Brain microvascular endothelial cell (primary cell): ENCODE measurements around the gene CCNE1.

ENCODE experiments used
- DNase-seq: peaks from one replicate; pipeline ENCODE4 v3.0.0-alpha.2; 2020
- H3K27ac ChIP-seq: fragments of 250-450 bp; sonication (Bioruptor Pico); 2 replicates; pipeline ENCODE4 v1.5.1; 2020; ENCODE audit warnings: mild to moderate bottlenecking, moderate library complexity
- H3K27me3 ChIP-seq: fragments of 250-450 bp; sonication (Bioruptor Pico); replicated peaks from 2 replicates; pipeline ENCODE4 v1.5.1; 2020; ENCODE audit warnings: mild to moderate bottlenecking
- H3K36me3 ChIP-seq: fragments of 250-450 bp; sonication (Bioruptor Pico); replicated peaks from 2 replicates; pipeline ENCODE4 v1.5.1; 2020; ENCODE audit warnings: mild to moderate bottlenecking
- H3K4me3 ChIP-seq: 2 replicates; pipeline ENCODE4 v1.5.1; 2011; ENCODE audit warnings: low read depth, mild to moderate bottlenecking, control low read depth, low read length, moderate library complexity
- in situ Hi-C: cut with HindIII; loops from 2 replicates; pipeline ENCODE4 v1.10.0; 2017; ENCODE audit warnings: low sequenced_read_pairs, low pct_ligation_motif_present
- TF ChIP-seq, protein P1 (sequence below): IDR thresholded peaks from 2 replicates; pipeline ENCODE4 v1.5.1; 2011; ENCODE audit warnings: low read depth, mild to moderate bottlenecking, moderate library complexity, low read length, control low read depth, inconsistent platforms; ENCODE audit errors: missing control alignments

CCNE1 gene

DNA sequence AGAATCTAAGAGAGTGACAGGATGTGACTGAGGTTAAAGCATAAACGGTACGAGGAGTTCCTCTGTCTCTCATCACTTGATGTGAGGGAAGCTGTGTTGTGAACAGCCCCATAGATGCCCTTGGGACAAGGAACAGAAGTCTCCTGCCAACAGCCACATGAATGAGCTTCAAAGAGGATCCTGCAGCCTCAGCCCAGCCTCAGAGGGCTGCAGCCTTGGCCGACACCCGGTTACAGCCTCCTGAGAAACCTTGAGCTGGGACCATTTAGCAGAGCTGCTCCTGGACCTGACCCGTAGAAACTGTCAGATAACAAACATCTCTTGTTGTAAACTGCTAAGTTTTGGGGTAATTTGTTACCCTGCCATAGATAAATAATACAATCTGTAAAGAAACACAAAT, 54.2 kb downstream of the CCNE1 start:
- TF ChIP-seq, protein P1, sequence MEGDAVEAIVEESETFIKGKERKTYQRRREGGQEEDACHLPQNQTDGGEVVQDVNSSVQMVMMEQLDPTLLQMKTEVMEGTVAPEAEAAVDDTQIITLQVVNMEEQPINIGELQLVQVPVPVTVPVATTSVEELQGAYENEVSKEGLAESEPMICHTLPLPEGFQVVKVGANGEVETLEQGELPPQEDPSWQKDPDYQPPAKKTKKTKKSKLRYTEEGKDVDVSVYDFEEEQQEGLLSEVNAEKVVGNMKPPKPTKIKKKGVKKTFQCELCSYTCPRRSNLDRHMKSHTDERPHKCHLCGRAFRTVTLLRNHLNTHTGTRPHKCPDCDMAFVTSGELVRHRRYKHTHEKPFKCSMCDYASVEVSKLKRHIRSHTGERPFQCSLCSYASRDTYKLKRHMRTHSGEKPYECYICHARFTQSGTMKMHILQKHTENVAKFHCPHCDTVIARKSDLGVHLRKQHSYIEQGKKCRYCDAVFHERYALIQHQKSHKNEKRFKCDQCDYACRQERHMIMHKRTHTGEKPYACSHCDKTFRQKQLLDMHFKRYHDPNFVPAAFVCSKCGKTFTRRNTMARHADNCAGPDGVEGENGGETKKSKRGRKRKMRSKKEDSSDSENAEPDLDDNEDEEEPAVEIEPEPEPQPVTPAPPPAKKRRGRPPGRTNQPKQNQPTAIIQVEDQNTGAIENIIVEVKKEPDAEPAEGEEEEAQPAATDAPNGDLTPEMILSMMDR, result no peak
- DNase-seq, result no peak
- in situ Hi-C loops, result no loop called here
- peaks cover 3% of the 10 kb centered on the region for H3K27me3 ChIP-seq
- H3K4me3 ChIP-seq, result no peak overlapping the region
- no peaks in the 10 kb centered on the region for H3K36me3 ChIP-seq
- no peak overlapping the region for H3K27ac ChIP-seq

GRCh38 chr19:29867984-29868383, 56.2 kb downstream of the CCNE1 start:
- H3K27ac ChIP-seq, result no peak overlapping the region
- H3K4me3 ChIP-seq, result no peak overlapping the region
- TF ChIP-seq, protein P1, result no peak
- no peaks in the 10 kb centered on the region for H3K36me3 ChIP-seq
- DNase-seq, result no peak
- peaks cover 3% of the 10 kb centered on the region for H3K27me3 ChIP-seq
- in situ Hi-C loops, result no loop called here

DNA sequence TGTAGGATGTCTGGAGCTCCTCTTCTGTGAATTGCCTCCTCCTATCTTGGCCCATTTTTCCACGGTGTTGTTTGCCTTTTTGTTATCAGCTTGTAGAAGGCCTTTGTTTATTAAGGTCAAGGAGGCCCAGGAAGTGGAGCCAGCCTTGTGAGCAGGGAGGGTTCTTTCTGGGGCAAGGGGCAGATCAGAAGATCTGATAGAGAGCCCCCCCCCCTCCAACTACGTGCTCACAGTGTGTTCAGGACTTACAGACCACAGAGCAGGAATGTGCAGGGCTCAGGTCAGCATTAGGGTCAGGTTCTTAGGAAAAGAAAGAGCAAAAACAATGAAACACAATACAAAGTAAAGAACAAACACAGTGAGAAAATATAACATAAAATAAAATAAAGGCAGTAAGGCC, 59.4 kb downstream of the CCNE1 start:
- Histone ChIP-seq H3K36me3 (no peaks in the 10 kb centered on the region), H3K27ac (no peak overlapping the region), H3K27me3 (peaks cover 6% of the 10 kb centered on the region), H3K4me3 (no peak overlapping the region)
- in situ Hi-C loops, result no loop called here
- DNase-seq, result no peak
- TF ChIP-seq, protein P1, result no peak

- DNase-seq, result no peak
- no peak overlapping the region for H3K27ac ChIP-seq
- H3K27me3 ChIP-seq, result peaks cover 6% of the 10 kb centered on the region
- no peak overlapping the region for H3K4me3 ChIP-seq
- in situ Hi-C loops, result no loop called here
- no peaks in the 10 kb centered on the region for H3K36me3 ChIP-seq
- TF ChIP-seq, protein P1, result peak; percentile 38
Measured at GRCh38 chr19:29872224-29872731, 60.5 kb downstream of the CCNE1 start.

DNA sequence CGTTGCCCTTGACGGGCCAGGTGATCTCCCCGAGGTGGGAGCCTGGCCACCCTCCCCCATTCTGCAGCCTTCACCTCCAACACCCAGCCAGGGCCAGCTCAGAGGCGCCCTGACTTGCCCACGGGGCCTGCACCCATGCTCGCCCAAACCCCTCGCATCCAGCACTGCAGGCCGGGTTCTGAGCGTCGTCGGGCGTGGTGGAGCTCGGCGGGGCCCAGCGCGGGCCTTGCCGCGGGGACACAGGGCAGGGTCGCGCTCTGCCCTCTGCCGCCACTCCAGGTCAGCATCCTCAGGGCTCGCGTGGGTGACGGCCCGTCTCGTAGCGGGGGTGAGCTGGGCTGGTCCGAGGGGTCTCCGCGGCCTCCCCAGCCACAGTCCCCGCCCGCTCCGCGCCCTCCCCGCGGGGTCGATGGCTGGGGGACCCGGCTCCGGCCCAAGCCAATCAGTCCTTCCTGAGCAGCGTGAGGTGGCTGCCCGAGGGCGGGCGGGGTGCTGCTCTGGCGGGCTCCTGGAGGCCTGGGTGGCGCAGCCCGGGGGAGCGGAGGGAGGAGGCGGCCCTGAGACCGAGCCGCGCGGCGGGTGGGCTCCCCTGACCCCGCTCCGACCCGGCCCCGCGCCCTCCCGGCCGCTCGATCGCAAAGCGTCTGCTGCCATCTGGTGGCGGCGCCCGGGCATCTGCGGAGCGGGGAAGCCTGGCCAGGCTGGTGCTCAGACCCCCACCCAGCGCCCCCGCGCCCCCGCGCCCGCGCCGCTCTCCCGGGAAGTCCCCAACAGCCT, 61.4 kb downstream of the CCNE1 start:
- DNase-seq, result no peak
- TF ChIP-seq, protein P1, result peak; percentile 59
- Histone ChIP-seq H3K36me3 (no peaks in the 10 kb centered on the region), H3K27ac (no peak overlapping the region), H3K27me3 (peaks cover 6% of the 10 kb centered on the region), H3K4me3 (peak overlapping the region; percentile 26)
- in situ Hi-C loops, result no loop called here
